ENCODE results near the gene CAPN5.

CAPN5 gene

DNA sequence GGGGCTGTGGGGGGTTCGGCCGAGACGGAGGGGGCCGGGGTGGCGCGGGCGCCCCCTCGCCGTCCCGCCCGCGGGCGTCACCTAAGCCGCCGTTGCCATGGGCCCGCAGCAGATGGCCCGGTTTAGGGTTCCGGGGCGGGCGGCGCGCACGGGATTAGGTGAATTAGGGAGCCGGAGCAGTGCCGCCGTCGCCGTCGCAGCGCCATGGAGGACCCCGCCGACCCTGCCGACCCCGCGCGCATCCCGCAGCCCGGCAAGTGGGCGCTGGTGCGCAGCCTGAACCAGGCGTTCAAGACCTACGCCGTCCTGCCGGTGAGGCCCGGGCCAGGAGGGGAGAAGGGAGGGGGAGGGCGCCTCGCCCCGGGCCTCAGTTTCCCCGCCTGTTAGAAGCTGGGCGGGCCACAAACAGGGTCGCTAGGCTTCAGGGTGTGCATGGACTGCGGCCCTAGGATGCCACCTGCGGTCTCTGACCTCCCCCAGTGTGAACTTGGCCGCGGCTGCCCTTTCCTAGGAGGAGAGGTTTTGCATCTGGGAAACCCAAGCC lies 71.4 kb downstream of the CAPN5 start:
- no peak for DNase-seq

- no peak for DNase-seq
These were observed 72.4 kb downstream of the CAPN5 start for GRCh38 chr11:77139201-77139600.

DNA sequence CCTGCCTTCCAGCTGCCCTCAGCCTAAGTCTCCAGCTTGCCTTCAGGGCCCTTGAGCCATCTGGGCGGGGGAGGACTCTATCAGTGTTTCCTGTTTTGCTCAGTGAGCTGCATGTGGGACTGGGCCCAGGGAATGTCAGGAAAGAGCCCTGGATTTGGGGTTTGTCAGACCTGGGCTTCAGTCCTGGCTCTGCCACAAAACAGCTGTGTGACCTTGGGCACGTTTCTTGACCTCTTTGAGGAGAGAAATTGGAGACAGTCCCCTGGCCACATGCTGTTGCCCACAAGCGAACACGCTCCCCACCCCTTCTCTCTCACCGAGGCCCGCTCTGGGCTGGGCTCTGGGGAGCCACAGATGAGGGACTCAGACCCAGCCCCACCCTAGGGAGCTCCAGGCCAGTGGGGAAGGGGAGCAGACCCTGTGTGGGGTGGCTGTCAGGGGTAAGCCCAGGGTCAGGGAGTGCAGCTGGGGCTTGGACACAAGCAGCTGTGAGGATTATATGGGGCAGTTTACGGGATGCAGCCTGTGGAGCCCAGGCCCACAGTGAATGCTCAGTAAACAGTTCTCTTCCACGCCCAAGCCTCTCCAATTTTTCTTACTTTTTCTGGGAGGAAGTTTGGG lies 73.6 kb downstream of the CAPN5 start:
- peak; percentile 48 for DNase-seq

DNA sequence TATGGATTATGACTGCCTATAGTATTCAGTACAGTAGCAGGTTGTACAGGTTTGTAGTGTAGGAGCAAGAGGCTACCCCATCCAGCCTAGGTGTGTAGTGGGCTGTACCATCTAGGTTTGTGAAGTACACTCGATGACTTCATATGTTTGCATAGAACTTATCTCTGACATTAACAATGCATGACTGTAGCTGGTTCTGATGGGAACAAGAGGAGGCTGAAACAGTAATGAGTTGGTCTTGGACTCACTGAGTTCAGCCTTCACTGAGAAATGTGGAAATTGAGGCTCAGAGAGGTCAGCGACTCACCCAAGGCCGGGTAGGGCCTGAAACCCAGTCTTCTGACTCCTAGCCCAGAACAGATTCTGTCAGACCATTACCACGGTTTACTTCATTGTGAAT lies 74.3 kb downstream of the CAPN5 start:
- DNase-seq, result no peak

GRCh38 chr11:77141475-77141874 lies 74.7 kb downstream of the CAPN5 start:
- DNase-seq, result no peak

DNA sequence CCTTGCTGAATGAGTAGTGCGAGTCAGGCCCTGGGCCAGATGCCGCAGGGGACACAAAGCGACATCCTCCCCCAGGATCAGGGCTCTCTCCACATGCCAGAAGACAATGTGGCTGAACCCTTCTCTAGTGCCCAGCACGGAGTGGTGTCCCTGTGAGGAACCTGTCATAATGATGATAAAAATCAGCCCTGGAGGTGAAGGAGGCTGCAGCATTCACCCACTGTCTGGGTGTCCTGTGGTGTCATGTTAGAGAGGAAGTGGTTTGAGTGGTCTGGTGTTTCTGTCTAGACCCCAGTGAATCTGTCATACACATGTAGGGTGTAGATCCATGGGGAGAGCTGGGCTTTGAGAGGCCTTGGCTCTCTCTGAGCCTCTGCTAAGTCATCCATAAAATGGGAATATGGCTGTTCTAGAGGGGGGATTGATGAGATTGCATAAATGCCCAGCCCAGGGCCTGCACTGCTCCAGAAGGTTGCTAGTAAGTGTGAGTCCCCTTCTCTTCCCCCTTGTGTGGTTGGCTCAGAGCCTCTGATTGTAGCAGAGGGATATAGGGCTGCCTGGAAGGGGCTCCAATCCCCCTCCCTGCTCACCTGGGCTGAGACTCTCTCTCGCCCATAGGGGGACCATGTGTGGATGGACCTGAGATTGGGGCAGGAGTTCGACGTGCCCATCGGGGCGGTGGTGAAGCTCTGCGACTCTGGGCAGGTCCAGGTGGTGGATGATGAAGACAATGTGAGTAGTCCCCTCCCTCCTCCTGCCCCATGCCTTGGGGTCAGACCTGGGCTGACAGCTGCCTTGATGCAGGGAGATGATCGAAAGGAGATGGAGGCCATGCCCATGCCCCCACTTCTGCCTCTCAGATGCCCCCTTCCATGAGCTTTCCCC lies 75.6 kb downstream of the CAPN5 start:
- DNase-seq, result no peak

DNA sequence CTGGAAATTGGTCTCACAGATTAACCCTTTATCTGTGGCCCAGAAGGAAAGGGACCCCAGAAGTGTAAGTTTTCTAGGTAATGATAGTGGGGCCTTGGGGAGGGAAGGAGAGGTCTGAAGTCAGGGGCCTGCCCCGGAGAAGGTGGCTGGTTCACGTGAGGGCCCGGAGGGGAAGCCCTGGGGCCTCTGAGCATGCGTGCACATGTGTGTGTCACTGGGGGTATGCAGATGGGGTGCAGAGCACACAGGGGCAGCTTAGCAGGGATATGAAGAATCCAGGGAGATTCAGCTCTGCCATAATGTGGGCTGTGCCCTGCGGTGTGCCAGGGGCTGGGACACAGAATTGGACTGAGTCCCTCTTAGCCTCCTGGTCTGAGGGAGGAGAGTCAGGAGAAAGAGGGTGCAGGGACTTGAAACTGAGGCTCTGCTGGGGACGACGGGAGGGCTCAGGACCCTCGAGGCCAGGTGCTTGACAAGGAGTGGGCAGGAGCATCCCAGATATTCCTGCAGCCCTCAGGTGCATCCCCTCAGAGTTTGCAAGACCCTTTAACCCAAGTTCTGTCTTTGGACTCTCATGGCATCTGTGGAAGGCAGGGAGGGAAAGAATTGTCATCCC lies 76.7 kb downstream of the CAPN5 start:
- no peak for DNase-seq

- no peak for DNase-seq
These were observed 77.6 kb downstream of the CAPN5 start for GRCh38 chr11:77144196-77144856.

DNA sequence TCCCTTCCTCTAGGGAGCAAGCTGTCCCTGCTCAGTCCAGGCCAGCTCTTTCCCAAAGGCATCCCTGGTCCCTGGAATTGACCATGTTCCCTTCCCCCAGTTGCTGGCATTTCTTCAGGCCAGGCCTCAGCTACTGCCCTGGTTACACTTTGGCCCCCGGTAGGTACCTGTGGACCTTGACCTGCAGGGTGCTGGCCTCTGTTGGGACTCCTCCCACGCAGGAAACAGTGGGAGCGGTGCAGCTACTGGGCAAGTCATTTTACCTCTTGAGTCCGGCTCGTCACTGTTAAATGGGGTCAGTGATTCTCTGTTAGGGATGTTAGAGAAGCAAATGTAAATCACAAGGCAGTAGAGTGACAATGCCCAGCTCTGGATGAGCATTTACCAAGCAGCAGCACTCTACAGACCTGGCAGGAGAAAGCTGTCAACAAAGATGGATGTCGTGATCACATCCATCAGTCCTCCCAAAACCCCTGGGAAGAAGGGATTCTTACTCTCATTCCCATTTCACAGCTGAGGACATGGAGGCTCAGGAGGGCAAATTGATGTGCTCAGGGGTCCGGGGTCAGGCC lies 78.2 kb downstream of the CAPN5 start:
- no peak for DNase-seq

DNA sequence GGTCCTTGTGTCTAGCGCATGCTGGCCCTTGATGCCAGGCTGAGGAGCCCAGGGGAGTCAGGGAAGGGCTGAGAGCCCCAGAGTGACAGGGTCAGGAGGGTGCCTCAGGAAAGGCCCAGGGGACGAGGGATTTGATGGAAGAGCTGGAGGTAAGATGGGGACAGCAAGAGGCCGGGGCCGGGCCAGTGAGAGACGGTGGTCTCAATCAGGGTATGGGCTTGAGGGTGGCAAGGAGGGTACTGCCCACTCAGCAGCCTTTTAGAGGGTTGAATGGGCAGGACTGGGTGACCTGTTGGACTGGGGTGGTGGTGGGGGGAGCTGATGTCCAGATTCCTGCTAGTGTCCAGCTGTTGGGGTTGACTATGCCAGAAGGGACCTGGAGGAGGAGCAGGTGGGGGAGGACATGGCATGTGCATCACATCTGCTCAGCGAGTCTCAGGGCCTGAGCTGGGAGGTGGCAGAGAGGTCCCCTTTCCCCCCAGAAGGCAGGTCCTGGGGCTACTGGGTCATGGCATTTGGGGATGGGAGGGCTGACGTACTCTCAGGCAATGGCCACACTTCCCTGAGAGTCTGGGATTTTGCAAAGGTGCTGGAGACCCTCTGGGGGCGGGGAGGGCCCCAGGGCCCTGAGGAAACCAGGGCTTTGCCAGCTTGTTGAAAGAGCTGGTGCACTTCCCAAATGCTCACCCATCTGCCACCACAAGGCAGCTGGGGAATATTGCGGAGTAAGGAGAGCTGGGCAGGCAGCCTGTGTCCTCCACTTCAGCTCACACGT lies 79.7 kb downstream of the CAPN5 start:
- DNase-seq, result no peak

DNA sequence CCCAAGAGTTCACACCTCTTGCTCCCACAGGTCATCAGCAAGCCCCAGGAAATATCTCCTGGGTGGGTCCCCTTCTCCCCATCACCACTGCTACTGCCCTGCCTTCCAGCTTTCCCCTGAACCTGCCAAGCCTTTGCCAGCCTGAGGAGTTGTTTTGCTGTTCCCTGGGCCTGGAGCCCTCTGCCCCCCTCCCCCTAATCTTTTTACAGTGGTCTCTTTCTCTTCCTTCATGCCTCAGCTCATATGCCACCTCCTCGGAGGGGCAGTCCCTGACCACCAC lies 80.2 kb downstream of the CAPN5 start:
- no peak for DNase-seq

DNA sequence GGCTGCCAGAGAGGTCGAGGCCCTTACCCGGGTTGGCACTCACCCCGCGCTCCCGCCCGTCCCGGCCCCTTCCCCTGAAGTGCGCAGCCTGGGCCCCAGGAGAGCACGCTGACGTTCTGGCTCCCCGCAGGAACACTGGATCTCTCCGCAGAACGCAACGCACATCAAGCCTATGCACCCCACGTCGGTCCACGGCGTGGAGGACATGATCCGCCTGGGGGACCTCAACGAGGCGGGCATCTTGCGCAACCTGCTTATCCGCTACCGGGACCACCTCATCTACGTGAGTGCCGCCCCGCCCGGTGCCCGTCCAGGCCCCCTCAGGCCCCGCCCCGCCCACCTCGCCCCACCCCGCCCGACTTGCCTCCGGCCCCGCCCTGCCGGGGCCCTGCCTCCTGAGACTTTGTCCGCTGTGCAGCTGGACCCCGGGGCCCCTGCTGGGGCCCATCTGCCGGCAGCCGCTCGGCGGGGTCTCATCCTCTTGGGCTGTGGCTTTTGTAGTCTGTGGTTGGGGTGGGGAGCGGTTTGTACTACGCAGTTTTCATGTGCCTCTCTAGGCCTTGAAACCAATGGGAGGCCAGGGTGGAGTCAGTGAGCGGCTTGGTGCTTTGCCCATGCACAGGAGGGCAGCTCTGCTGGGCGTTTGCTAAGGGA lies 81.0 kb downstream of the CAPN5 start:
- no peak for DNase-seq

DNA sequence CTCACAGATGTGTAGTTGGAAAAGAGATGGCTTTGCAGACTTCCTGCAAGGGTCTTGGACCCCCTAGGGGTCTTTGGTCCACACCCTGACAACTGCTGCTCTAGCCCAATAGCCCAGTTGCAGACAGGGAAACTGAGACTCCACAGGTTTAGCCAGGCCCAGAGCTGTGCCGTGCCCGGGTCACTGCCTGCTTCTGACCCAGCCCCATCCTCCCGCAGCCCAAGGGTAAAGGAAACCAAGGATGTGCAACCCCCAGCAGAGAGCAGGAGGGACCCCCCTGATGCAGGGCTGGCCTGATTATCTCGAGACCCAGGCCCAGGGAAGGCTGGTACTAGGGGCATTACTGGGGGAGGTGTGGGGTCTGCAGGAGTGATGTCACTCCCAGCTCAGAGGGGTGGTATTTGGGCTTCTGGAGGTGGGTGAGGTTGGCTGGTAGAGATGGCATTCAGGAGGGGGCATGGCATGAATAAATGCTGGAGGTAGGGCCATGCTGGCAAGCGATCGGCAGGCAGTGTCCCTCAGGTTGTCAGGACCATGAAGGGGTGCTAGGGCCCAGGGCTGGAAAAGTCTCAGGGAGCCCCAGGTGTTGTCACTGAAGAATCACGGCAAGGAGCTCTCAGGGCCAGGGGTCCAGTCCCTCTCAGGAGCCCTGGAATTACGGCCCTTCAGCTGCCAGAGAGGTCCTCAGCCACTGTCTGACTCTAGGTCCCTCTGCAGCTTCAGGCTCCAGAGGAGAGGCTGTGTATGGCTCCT lies 82.4 kb downstream of the CAPN5 start:
- DNase-seq, result no peak

DNA sequence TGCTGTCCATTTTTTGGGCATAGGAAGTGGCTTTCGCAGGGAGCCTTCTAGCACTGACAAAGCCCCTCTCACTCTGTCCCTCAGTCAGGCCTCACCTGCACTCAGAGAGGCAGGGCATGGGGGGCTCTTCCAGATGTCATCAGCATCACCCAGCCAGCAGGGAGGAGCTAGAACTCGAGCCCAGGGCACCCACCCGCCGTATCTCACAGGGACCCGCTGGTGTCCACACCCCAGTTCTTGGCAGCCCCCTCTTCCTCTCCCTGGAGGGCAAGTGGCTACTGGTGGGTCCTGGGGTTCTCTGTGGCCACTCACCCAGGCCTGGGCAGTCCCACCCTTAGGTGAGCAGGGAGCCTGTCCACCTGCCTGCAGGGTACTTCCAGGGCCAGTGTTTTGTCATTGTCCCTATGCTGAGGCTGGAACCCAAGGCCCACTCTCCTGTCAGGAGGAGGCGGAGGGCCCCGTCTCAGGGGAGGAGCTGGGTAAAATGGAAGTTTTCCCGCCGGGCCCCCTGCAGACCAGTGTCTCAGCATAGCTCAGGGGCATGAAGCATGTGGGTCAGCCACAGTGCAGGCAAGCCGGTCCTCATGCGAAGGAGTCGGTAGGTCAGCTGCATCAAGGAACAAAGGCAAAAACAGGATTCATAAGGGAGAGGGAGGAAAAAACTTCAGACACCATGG lies 83.1 kb downstream of the CAPN5 start:
- no peak for DNase-seq

DNA sequence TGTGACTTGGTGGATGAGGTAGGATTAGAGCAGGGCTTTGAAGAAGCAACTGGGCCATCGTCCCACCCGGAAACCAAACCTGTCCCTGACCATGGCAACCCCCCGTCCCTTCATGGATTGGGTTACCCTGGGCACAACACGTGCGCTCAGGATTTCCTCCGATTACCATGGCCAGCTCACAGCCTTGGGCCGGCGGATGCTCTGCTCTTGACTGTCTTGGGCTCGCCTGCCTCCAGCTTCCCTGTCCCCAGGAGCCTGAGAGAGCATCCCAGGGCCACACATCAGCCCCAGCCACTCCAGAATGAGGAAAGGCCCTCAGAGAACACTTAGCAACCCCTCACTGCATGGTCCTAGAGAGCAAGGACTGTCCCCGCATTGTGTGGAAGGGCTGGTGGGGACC lies 84.1 kb downstream of the CAPN5 start:
- no peak for DNase-seq

GRCh38 chr11:77151804-77152509 lies 85.2 kb downstream of the CAPN5 start:
- DNase-seq, result no peak

GRCh38 chr11:77152846-77153245 lies 86.1 kb downstream of the CAPN5 start:
- DNase-seq, result peak; percentile 53

DNA sequence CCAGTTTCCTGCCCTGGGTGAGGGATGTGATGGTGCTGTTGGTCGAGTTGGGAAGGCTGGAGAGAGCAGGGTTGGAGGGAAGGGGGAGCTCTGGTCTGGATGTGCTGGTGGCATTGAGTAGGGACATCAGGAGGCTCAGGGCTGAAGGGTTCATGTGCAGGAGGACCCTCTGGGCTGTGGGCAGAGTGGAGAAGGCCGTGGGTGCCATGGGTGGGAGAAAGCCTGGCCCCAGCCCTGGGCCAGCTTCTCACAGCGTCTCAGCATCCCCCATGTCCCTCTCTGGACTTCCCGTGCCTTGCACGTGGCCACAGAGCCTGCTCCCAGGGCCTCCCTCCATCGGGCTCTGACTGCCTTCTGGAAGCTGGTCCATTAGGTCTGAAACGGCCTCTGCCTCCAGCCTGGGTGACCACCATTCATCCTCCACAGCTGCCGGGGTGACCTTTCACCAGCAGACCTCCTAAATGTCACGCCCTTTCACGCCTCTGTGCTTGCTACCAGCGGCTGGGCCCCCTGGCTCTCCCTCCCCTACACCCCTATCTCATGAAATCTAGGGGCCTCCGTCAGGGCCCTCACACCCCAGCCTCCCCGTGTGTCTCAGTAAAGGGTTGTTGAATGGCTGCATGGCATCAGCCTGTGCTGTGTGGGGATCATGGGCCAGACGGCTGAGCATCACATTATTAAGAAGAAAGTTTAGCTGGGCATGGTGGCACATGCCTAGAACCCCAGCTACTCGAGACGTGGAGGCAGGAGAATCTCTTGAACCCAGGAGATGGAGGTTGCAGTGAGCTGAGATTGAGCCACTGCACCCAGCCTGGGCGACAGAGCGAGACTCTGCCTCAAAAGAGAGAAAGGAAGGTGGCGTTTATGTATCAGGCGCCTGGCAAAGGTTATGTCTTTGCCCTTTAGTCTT lies 86.8 kb downstream of the CAPN5 start:
- no peak for DNase-seq
